Left renal pelvis (tissue), 4 donors: ENCODE results near the gene IKZF4. TPM values are rescaled to one million over a fixed set of nuclear protein-coding genes. Genes with fewer than 3 reads are reported as not detected.
"Not testable (repeated sequence)": the region's sequence is repeated elsewhere in the genome, so short reads cannot be mapped to it uniquely, and the experiment has no call there.

Experiments used
- DNase-seq, 4 donors: peaks; one replicate each; pipeline ENCODE4 v3.0.0-alpha.2; 2013; ENCODE audit warnings: low read depth in 4 of 4, low spot score in 3 of 4
- polyA plus RNA-seq, 4 donors: library from polyadenylated mRNA; unstranded; fragments of 120-200 nt; gene quantifications; one replicate each; pipeline ENCODE4 v1.2.1, GENCODE V29; 2013; ENCODE audit not compliant: insufficient read length in 4 of 4

IKZF4 gene
- 10 to 100 TPM; 16.3 to 24.3 (median 17.7) TPM for polyA plus RNA-seq

DNA sequence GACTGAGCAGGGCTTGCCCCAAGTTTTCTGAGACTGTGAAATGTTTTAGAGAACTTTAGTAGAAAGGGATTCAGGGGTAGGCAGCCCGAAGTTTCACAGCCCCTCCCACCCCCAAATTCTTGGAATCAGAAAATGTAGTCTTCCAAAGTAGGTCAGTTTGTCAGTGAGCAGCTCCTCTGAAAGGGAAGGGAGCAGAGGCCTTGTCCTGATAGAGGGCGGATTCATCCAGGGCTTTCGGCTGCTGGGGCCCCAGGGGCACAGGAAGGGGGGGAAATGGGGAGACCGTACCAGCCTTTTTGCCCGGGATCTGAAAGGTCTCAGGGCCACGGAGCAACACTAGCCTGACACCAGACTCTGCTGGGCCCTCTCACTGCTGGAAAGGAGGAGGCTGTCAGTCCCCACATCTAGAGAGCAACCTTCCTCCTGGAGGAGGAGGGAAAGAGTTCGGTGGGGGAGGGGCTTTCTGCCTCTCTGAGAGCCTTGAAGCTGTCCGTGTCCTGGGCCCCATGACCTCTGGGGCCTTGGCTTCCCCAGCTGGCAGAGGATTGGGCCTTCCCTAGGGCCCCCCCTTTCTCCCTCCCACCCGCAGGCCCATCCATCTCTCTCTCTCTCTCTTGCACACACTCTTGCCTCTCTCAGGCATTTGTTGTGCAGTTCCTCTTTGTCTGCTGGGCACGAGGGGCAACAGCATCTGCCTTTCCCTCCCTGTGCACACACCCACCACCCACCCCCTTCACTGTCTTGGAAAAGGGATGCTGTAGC is at the start of gene IKZF4:
TSS of gene IKZF4 (plus strand) at position 621 of the 762 bp plus-strand sequence. CDS start 451 bp downstream, outside the sequence.
- no peak for DNase-seq

GRCh38 chr12:55972042-55972441 is 48.8 kb upstream of the IKZF4 start:
- no peak for DNase-seq

- no peak for DNase-seq
These were observed 48.4 kb upstream of the IKZF4 start for GRCh38 chr12:55972456-55972855.

- no peak for DNase-seq
These were observed 47.8 kb upstream of the IKZF4 start for GRCh38 chr12:55972911-55973598.

- peak; percentile 99 to 100 (median 100) for DNase-seq
These were observed 47.1 kb upstream of the IKZF4 start, which contains the start of gene RAB5B for GRCh38 chr12:55973599-55974307. TSS of gene RAB5B (plus strand) at chr12:55974078. CDS start at chr12:55986961, 12,883 bp downstream.

- DNase-seq = no peak
These were observed 46.5 kb upstream of the IKZF4 start for GRCh38 chr12:55974308-55974730.

DNA sequence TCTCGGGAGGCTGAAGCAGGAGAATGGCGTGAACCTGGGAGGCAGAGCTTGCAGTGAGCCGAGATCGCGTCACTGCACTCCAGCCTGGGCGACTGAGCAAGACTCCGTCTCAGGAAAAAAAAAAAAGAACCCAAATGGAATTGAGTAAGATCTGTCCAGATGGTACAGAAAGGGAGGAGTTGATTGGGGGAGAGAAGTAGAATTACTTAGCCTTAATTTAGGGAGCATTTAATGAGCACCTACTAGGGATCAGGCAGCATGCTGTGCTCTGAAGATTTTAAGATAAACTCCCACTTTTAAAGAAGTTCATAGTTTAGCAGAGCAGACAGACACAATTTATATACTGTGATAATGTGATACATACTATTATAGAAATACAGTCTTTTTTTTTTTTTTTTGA is 42.5 kb upstream of the IKZF4 start:
- DNase-seq = no peak

GRCh38 chr12:55979069-55979468 is 41.8 kb upstream of the IKZF4 start:
- DNase-seq = no peak

- not testable (repeated sequence) for DNase-seq
These were observed 39.0 kb upstream of the IKZF4 start for GRCh38 chr12:55981882-55982281.

DNA sequence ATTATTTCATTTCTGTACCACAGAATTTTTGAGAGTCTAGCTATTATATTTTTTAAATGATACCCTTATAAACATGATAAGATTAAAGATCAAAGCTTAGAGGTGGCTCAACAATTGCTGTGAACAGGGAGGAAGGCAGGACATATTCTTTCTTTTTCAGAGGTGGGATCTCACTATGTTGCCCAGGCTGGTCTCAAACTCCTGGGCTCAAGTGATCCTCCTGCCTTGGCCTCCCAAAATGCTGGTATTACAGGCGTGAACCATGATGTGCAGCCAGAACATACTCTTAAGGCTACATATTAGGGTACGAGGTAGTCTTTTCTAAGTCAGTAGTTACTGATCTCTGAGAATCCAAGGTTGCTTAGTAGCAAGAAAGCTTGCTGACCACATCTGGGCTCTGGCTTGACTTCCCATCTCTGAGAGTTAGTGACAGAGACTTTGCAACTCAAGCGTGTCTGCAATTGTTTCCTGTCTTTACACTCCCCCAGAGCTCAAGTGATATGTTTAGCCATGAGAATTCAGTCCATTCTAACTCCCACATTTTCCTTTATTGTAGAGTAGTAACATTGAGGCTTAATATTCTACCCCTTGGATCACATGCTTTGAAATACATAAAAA is 38.4 kb upstream of the IKZF4 start:
- no peak for DNase-seq

DNA sequence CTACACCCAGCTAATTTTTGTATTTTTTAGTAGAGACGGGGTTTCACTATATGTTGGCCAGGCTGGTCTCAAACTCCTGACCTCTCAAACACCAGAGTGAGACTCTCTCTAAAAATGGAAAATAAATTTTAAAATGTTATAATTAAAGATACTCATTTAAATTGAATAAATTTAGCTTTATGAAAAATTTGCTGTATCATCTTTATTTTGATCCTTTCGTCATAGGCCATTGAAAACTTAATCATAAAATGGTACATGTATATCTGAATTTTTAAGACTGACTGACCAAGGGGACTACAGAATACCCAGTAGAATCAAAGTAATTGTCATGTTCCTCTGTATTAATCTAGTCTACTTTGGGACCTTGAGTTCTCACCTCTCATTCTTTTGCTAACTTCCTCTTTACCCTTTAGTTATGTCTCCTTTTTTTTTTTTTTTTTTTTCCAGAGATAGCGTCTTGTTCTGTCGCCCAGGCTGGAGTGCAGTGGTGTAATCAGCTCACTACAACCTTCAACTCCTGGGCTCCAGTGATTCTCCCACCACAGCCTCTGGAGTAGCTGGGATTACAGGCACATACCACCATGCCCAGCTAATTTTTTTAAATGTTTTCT is 37.5 kb upstream of the IKZF4 start:
- DNase-seq = no peak

- no peak for DNase-seq
These were observed 36.0 kb upstream of the IKZF4 start for GRCh38 chr12:55984861-55985260.

- no peak for DNase-seq
These were observed 35.5 kb upstream of the IKZF4 start for GRCh38 chr12:55985341-55985740.

- DNase-seq = not testable (repeated sequence)
These were observed 34.9 kb upstream of the IKZF4 start for GRCh38 chr12:55985976-55986375.

DNA sequence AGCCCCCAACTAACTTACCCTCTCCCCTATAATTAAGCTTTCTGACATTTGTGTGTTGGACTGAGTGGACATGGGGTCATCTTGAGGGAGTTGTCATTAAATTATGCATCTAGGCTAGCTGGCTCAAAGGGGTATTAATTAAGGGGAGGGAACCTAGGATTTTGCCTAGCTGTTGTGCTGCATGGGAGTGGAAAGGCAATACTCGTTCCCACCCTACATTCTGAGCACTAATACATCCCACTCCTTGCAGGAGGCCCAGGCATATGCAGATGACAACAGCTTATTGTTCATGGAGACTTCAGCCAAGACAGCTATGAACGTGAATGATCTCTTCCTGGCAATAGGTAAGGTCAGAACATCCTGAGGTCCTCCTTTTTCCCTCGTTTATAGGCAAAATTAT is 29.7 kb upstream of the IKZF4 start:
- no peak for DNase-seq

- no peak for DNase-seq
These were observed 27.5 kb upstream of the IKZF4 start for GRCh38 chr12:55993230-55993853.

GRCh38 chr12:55995366-55995765 is 25.5 kb upstream of the IKZF4 start:
- no peak for DNase-seq

DNA sequence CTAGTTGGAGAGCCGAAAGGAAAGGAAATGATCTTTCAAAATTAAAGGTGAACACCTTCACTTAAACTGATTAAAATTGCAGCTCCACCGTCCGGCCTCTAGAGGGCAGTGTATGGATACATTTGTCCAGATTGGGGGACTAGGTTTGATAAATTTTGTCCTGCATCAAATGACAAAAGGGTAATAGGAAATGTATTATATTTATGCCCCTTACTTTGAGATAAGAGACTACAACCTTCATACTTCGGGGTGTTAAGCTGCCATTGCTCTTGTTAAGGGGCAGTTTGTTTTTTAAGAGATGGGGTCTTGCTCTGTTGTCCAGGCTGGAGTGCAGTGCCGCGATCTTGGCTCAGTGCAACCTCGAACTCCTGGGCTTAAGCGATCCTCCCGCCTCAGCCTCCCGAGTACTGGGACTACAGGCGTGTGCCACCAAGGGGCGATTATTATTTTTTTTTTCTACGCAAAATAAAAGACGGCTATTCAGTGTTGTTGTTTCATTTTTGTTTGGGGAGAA is 24.6 kb upstream of the IKZF4 start:
- no peak for DNase-seq

DNA sequence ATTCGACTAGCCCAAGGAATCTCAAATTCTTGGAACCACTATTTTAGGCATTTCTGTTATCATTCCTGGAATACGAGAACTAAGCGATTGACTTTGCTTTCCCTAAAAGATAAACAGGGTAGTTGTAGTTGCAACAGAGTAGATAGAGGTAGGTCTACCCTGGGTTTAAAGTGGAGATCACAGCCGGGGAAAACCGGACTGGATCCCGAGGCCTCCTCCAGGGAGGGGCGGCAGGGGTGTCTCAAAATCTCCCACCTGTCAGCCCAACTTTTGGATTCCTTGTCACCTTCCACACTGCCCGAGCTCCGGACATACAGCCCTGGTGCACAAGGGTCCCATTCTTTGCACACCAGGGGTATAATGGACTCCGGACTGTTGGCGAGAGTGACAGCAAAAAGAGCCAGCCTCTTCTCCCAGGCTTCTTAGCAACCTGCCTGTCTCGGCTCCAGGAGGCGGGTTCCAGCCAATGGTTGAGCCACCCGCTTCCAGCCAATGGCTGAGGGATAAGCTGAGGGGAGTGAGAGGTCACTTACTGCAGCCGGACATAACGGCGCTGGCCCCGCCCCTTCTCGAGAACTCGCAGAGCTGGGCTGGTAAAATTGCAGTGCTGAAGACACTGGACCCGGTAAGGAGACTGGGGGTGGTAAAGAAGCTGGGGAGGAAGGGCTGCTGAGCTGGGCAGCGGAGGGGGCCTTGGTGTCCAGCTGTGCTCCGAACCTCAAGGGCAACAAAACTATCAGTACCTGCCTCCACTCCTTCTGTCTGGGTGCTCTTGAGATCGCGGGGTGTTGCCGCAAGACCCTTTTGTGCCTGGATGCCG is 23.9 kb upstream of the IKZF4 start, which contains the start of gene SUOX:
TSS of gene SUOX (plus strand) at position 562 of the 820 bp plus-strand sequence. CDS start 4,946 bp downstream, outside the sequence.
- DNase-seq = peak; percentile 93 to 95 (median 94)
